Neural crest cell (in vitro differentiated cells): ENCODE measurements around the gene FAM135A. TPM values are rescaled to one million over a fixed set of nuclear protein-coding genes. Genes with fewer than 3 reads are reported as not detected.

ENCODE experiments used
- DNase-seq: peaks from one replicate; pipeline ENCODE4 v3.0.0; 2021; ENCODE audit warnings: low read depth, mixed read lengths, low spot score
- H3K27ac Mint-ChIP-seq: one replicate; pipeline ENCODE4 v1.8.0; 2021; ENCODE audit warnings: mild to moderate bottlenecking, mixed read lengths; ENCODE audit not compliant: unreplicated experiment
- H3K27me3 Mint-ChIP-seq: 2 replicates; pipeline ENCODE4 v1.8.0; 2021; ENCODE audit warnings: low read depth, mild to moderate bottlenecking, mixed read lengths
- H3K36me3 Mint-ChIP-seq: 2 replicates; pipeline ENCODE4 v1.8.0; 2021; ENCODE audit warnings: low read depth, mild to moderate bottlenecking, mixed read lengths
- H3K4me1 Mint-ChIP-seq: 2 replicates; pipeline ENCODE4 v1.8.0; 2021; ENCODE audit warnings: mixed read lengths
- H3K4me3 Mint-ChIP-seq: one replicate; pipeline ENCODE4 v1.8.0; 2021; ENCODE audit warnings: mild to moderate bottlenecking, mixed read lengths
- H3K9me3 Mint-ChIP-seq: 2 replicates; pipeline ENCODE4 v1.8.0; 2021; ENCODE audit warnings: mixed read lengths
- total RNA-seq: library from RNA; stranded (reverse); gene quantifications from 2 replicates; pipeline ENCODE4 v1.2.1, GENCODE V29; 2021
- TF ChIP-seq, protein P1 (sequence below): fragments of 200-600 bp; sonication (generic); conservative IDR thresholded peaks from 2 replicates; pipeline ENCODE4 v1.5.0; 2021; ENCODE audit warnings: antibody characterized with exemption, mild to moderate bottlenecking

Gene FAM135A
- total RNA-seq, 1 donor from 2014 or later: 30.9 TPM

DNA sequence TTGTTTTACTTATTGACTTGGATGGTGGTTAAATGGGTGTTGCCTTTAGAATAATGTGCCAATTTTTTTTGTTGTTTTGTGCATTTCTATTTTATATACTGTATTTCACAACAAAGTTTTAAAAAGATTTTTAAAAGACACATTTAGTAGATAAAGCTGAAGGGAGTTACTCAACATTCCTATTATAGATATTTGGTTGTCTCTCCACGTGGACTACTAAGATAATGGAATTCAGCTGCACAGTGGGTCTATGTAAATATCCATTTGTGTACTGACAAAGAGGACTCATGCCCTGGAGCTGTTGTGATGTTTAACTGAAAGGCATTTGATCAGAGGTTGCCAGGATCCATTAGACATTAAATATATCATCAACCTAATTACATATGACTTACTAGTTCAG is 23.2 kb upstream of the FAM135A start:
- TF ChIP-seq, protein P1, sequence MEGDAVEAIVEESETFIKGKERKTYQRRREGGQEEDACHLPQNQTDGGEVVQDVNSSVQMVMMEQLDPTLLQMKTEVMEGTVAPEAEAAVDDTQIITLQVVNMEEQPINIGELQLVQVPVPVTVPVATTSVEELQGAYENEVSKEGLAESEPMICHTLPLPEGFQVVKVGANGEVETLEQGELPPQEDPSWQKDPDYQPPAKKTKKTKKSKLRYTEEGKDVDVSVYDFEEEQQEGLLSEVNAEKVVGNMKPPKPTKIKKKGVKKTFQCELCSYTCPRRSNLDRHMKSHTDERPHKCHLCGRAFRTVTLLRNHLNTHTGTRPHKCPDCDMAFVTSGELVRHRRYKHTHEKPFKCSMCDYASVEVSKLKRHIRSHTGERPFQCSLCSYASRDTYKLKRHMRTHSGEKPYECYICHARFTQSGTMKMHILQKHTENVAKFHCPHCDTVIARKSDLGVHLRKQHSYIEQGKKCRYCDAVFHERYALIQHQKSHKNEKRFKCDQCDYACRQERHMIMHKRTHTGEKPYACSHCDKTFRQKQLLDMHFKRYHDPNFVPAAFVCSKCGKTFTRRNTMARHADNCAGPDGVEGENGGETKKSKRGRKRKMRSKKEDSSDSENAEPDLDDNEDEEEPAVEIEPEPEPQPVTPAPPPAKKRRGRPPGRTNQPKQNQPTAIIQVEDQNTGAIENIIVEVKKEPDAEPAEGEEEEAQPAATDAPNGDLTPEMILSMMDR: no peak
- Mint-ChIP-seq H3K27ac (no peak overlapping the region), H3K4me3 (no peak overlapping the region), H3K36me3 (no peaks in the 10 kb centered on the region), H3K27me3 (no peaks in the 10 kb centered on the region), H3K9me3 (no peaks in the 10 kb centered on the region), H3K4me1 (no peaks in the 10 kb centered on the region)
- DNase-seq: no peak

DNA sequence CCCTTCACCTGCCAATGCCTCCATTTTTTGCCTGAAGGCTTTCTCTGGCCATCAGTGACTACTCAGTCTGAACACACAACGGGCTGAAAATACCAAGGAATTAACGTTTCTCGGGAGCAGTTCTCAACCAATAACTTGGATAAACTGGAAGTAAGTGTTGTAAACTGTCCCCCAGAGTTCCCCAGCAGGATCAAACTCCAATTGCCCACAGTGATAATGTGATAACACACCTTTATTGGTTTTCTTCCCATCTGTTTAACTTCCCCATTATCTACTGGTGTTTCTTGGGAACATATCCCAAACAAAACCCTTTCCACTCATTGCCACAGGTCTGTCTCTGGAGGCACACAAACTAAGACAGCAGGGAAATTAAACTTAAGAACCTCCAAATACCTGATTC is 21.8 kb upstream of the FAM135A start:
- Mint-ChIP-seq H3K9me3 (no peaks in the 10 kb centered on the region), H3K4me3 (no peak overlapping the region), H3K27me3 (no peaks in the 10 kb centered on the region), H3K36me3 (no peaks in the 10 kb centered on the region), H3K4me1 (no peaks in the 10 kb centered on the region), H3K27ac (no peak overlapping the region)
- TF ChIP-seq, protein P1: no peak
- no peak for DNase-seq

DNA sequence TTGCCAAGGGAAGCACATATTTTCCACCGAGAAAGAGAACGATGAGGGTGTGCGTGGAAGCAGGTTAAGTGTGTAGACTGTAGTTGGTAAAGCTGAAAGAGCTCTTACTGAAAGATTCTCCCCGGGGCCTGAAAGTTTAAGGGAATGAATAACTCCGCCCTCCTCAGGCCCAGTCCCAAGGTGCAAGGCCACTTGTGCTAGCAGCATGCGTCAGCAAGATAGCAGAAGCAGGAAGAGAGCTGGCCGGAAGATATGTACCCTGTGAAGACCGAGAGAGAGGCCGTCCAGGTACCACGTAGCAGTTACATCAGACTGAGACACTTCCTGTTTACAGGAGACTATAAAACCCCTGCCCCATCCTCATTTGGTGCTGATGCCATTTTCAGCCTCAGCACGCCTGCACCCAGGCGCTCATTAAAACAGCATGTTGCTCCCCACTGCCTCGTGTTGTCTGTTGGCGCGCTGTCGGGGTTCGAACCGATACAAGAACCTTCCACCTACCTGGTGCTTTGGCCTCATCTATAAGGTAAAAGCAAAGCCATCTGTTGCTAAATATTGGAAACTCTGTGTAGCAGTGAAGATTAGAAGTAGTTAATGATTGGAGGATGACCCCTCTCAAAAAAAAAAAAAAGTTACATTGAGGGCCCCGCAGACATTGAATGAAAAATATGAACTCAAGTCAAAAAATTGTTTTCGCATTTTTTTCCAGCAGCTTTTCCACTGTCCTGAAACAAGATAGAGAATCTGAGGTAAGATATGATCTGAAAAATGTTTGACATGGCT is 18.6 kb upstream of the FAM135A start:
- Mint-ChIP-seq H3K36me3 (no peaks in the 10 kb centered on the region), H3K27ac (peak overlapping the region; percentile 70), H3K27me3 (peaks cover 2% of the 10 kb centered on the region), H3K9me3 (no peaks in the 10 kb centered on the region), H3K4me1 (no peaks in the 10 kb centered on the region), H3K4me3 (no peak overlapping the region)
- DNase-seq: no peak
- TF ChIP-seq, protein P1: no peak

DNA sequence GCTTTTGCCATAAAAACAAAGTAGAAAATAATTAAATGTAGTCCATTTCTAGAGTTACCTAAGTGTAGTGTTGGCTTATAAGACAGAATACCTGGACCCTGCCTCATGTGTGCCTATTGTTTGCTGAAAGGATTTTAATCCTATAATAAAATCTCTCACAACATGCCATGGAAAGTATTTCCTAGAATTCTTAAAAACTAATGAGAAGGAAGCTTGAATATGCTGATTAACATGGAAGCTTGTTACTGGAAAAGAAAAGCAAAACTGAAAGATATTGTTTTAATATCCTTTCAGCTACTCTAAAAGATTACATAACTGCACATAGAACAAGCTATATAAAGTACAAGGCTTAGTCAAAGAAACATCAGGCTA is 18.0 kb upstream of the FAM135A start:
- Mint-ChIP-seq H3K4me1 (no peaks in the 10 kb centered on the region), H3K4me3 (no peak overlapping the region), H3K27ac (no peak overlapping the region), H3K27me3 (peaks cover 2% of the 10 kb centered on the region), H3K9me3 (no peaks in the 10 kb centered on the region), H3K36me3 (no peaks in the 10 kb centered on the region)
- TF ChIP-seq, protein P1: no peak
- no peak for DNase-seq

DNA sequence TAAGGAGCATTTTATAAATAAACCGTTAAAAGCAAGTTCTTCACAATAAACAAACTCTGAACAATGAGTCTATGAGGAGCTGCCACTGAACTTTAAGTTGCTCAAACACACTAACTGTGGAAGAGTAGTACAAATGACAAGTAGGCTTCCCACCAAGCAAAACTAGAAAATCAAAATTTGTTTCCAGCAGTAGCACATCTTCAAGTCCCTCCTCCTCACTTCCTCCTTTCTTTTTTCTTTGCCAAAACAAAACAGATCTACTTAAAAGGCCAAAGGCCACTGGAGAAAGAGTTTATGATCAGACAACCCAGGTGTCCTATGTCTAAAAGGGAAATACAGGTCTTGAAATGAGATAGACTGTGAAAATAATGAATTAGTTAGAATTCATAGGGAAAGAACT is 17.1 kb upstream of the FAM135A start:
- TF ChIP-seq, protein P1: no peak
- H3K4me1 Mint-ChIP-seq: no peaks in the 10 kb centered on the region

More for the DNA sequence above, 17.1 kb upstream of the FAM135A start:
- no peak for DNase-seq
- H3K4me3 Mint-ChIP-seq: no peak overlapping the region
- no peaks in the 10 kb centered on the region for H3K36me3 Mint-ChIP-seq
- peaks cover 2% of the 10 kb centered on the region for H3K27me3 Mint-ChIP-seq
- H3K9me3 Mint-ChIP-seq: no peaks in the 10 kb centered on the region
- no peak overlapping the region for H3K27ac Mint-ChIP-seq
